GM18861 (cell line): Measurements from ENCODE around the gene ROM1.
"Not testable (repeated sequence)": the region's sequence is repeated elsewhere in the genome, so short reads cannot be mapped to it uniquely, and the experiment has no call there.

Source experiments
- ATAC-seq: cut with Tn5 transposase; IDR thresholded peaks from one replicate; pipeline ENCODE4 v1.9.1; 2021; ENCODE audit not compliant: unreplicated experiment

ROM1 gene, protein sequence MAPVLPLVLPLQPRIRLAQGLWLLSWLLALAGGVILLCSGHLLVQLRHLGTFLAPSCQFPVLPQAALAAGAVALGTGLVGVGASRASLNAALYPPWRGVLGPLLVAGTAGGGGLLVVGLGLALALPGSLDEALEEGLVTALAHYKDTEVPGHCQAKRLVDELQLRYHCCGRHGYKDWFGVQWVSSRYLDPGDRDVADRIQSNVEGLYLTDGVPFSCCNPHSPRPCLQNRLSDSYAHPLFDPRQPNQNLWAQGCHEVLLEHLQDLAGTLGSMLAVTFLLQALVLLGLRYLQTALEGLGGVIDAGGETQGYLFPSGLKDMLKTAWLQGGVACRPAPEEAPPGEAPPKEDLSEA

GRCh38 chr11:62612366-62613290 is at the start of gene ROM1, which contains the start of gene EML3:
TSS of gene ROM1 (plus strand) at chr11:62613257. CDS start at chr11:62613282, 25 bp downstream.
TSS of gene EML3 (minus strand) at chr11:62612775. CDS start at chr11:62612457, 318 bp downstream.
- ATAC-seq, result peak; percentile 42

- ATAC-seq, result no peak
Measured at GRCh38 chr11:62565100-62565802, 47.8 kb upstream of the ROM1 start.

DNA sequence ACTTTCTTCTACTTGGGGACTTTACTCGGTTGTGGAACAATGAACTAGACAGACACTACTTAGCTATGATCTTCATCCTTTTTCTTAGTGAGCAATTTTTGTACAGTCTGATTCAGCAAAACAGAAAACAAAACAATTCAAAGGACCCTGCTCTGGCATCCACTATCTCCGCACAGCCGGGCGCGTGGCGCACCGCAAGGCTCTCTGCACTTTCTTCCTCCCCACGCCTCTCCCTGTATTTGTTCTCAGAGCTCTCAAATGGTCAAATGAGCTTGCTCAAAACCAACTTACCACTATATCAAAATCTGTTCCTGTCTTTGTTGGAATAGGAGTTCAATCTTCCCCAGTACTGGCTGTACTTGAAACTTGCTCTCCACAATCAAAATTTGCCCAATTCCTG is 46.8 kb upstream of the ROM1 start:
- no peak for ATAC-seq

- no peak for ATAC-seq
Measured at GRCh38 chr11:62567018-62567633, 45.9 kb upstream of the ROM1 start.

GRCh38 chr11:62569611-62570010 is 43.4 kb upstream of the ROM1 start:
- no peak for ATAC-seq

DNA sequence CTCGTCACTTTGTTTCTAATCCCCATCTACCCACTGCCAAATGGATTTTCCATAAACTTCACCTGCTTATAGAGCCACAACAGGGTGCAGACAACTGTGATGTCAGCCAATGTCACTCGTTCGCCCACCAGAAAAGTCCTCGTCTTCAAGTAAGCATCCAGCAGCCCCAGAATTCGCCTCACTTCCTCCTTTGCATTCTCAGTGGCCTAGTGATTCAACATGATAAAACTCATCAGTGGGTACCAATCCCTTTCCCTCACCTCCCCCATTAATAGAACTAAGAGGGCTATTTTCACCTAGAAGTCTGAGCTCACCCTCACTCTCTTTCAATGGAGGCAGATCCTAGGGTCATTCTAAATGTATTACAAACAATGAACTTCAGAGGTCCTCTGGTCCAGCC is 42.2 kb upstream of the ROM1 start:
- ATAC-seq, result not testable (repeated sequence)

DNA sequence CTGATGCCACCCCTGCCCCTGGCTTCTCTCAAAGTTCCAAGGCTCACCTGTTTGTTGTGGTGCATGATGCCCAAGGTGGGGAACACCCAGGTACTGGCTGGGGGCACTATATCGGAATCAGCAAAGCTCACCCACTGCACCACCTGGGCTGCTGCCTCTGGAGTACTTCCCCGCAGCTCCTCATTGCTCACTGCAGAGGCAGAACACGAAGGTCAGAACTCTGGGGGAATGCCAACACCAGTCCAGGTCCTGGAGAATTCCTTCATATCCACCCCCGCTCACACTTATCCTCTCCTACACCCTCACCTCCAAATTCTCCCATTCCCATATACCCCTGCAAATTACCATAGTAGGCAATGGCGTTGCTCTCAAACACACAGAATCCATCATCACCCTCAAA is 41.6 kb upstream of the ROM1 start:
- ATAC-seq, result not testable (repeated sequence)

GRCh38 chr11:62572431-62572830 is 40.6 kb upstream of the ROM1 start:
- no peak for ATAC-seq

DNA sequence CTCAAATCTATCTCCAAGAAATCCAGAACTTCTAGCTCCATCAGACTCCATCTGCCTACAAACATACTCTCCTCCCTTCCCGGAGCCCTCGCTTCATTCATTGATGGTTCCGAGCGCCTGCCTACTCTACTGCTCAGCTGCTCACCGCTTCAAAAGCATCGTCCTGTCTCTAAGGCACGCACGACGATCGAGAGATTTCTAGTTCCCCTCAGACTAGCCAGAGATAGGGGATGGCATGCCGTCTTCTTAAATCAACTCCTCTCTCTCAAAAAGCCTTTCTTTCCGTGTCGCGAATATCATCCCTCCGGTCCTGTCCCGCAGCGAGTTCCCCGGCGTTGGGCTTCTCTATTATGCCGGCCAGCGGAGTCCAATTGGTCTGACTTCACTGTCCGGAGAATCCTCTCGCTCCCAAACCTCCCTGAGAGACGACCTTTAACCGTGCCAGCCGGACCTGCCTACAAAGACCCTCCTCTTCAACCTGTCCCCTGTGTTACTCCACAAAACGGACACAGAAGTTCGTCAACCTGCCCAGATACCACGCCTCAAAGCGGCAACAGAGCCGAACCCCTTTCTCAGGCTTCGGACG is 40.0 kb upstream of the ROM1 start:
- no peak for ATAC-seq

DNA sequence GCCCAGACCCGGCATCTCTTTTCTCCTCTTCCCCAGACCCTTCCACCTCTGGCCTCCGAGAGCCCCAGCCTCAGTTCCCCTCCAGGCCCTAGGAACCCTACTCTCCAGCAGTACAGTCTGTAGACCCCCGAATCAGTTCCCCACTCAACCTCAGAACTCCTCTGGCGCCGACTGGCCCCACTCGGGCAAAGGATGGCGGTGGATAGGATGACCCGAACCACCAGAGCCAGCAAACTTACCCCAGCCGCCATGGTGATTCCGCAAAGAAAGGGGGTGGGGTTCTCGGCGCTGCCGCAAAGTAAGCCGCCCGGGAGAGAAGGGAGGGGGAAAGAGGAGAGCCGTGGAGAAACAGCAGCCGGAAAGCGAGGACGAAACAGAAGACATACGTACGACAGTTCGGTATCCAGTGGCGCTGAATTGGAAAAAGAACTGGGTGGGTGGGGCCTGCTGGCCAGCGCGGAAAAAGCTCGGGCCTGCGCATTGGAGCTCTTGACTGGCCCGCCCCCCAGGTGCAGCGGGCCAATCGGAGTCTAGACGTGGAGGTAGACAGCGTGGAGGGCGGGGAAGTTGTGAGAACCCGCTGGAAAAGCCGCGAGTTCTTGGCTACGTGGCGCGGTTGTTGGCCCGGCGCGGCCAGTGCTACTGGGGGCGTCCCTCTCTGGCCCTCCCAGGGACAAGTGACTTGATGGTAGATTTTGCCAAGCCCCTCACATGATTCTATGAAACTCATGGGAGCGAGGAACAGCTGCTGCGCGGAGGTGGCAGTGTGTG is 39.3 kb upstream of the ROM1 start, which contains the start of gene EEF1G:
Gene EEF1G, minus strand, starts transcription at position 300 of the 771 bp plus-strand sequence. Its CDS starts 49 bp downstream, at position 251.
- ATAC-seq, result peak; percentile 85

DNA sequence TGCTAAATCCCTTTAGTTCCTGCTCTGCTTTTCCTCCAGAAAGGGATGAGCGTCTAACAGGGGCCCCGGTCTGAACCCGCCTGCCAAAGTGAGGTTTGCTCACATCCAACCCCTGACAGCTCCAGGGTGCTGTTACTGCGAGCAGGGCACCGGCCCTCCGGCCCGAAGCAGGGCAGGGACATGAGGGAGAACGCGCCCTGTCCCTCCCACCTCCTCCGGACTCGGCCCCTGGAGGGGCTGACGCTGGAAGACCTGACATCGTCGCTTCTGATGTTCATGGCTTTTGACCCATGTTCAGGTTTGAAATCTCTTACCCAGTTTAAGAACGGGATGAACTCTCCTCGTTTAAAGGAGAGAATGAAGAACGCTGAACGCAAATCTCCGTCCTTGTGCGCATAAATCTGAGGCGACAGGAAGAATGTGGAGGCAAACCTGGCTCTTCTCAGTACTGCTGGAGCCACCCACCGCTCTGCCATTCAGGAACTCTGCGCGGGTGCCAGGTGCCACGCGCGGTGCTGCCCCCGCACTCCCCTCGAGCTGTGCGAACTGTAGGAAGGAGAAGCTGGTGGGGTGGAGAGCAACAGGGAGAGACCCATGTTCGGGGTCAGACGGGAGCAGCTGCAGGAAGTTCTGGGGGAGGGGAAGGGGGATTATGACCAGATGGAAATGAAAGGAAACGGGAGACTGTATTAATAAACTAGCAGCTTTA is 38.5 kb upstream of the ROM1 start:
- peak; percentile 3 for ATAC-seq

GRCh38 chr11:62575156-62575555 is 37.9 kb upstream of the ROM1 start:
- ATAC-seq, result no peak

- ATAC-seq, result no peak
Measured at GRCh38 chr11:62575837-62576236, 37.2 kb upstream of the ROM1 start.

- ATAC-seq, result no peak
Measured at GRCh38 chr11:62577046-62577714, 35.9 kb upstream of the ROM1 start.

- ATAC-seq, result no peak
Measured at GRCh38 chr11:62578541-62578940, 34.5 kb upstream of the ROM1 start.

- no peak for ATAC-seq
Measured at GRCh38 chr11:62579252-62579651, 33.8 kb upstream of the ROM1 start.

- ATAC-seq, result no peak
Measured at GRCh38 chr11:62580959-62581715, 31.9 kb upstream of the ROM1 start.

DNA sequence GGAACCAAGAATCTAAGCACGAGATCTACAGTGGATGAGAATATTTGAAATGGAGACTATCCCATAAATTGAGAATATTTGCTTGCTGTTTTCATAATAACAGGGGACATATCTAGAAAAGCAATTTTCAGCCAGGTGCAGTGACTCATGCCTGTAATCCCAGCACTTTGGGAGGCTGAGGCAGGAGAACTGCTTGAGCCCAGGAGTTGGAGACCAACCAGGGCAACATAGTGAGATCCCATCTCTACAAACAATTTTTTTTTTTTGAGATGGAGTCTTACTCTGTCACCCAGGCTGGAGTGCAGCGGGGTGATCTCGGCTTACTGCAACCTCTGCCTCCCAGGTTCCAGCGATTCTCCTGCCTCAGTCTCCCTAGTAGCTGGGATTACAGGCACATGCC is 31.3 kb upstream of the ROM1 start:
- not testable (repeated sequence) for ATAC-seq
